Lower lobe of right lung (tissue), 2 donors: ENCODE measurements around the gene PLD5. TPM values are rescaled to one million over a fixed set of nuclear protein-coding genes. Genes with fewer than 3 reads are reported as not detected.

Source experiments
- ATAC-seq, 2 donors: fragments of 200-7000 bp; cut with Tn5 transposase; one replicate each; pipeline ENCODE4 v1.9.1; 2020 to 2022; ENCODE audit warnings: mild to moderate bottlenecking in 2 of 2, moderate library complexity in 2 of 2
- DNase-seq: peaks from one replicate; pipeline ENCODE4 v3.0.0-alpha.2; 2020
- H3K27ac ChIP-seq: fragments of 200-600 bp; one replicate; pipeline ENCODE4 v1.8.0; 2022
- H3K27me3 ChIP-seq: fragments of 200-600 bp; one replicate; pipeline ENCODE4 v1.8.0; 2022; ENCODE audit warnings: low read depth
- H3K36me3 ChIP-seq: fragments of 200-600 bp; one replicate; pipeline ENCODE4 v1.8.0; 2022; ENCODE audit warnings: mild to moderate bottlenecking
- H3K4me1 ChIP-seq: fragments of 200-600 bp; one replicate; pipeline ENCODE4 v1.8.0; 2022
- H3K4me3 ChIP-seq: fragments of 200-600 bp; one replicate; pipeline ENCODE4 v1.8.0; 2022; ENCODE audit warnings: mild to moderate bottlenecking
- H3K9me3 ChIP-seq: fragments of 200-600 bp; one replicate; pipeline ENCODE4 v1.8.0; 2022
- CTCF ChIP-seq: fragments of 200-600 bp; IDR thresholded peaks from one replicate; pipeline ENCODE4 v1.8.0; 2022; ENCODE audit warnings: antibody characterized with exemption, mild to moderate bottlenecking
- intact Hi-C: fragments of 100-400 bp; cut with DNase I; formaldehyde crosslinking; loops from one replicate; pipeline ENCODE4 v1.11.0; 2022
- long read RNA-seq: library from polyadenylated mRNA; unstranded; transcript quantifications from one replicate; pipeline ENCODE4 v2.0.0, GENCODE V29; 2021
- total RNA-seq: library from RNA; stranded (reverse); fragmentation: NEBNext Ultra II Directional; extraction: Animal tissue kit (Norgen Biotek cat#: 25700); gene quantifications from one replicate; pipeline ENCODE4 v1.2.1, GENCODE V29; 2021
- donor health status: DM: no; HTN: yes; CAD: no; lungs with severe emphysema.

PLD5 gene
- 0.21 TPM for total RNA-seq
- long read RNA-seq, partial matches to known transcripts = 0 of 1 reads
- long read RNA-seq, other reads (novel, unspliced or antisense) = 1 of 1 reads

GRCh38 chr1:242524571-242525359, at the start of gene PLD5:
PLD5 (minus strand) TSS chr1:242524697.
- Histone ChIP-seq H3K4me3 (peak within 1 kb of the TSS; percentile 37), H3K27me3 (peaks cover 39% of the 10 kb centered on the region), H3K27ac (no peak within 1 kb of the TSS), H3K4me1 (peaks cover 6% of the 10 kb centered on the region), H3K36me3 (no peaks in the 10 kb centered on the region), H3K9me3 (no peaks in the 10 kb centered on the region)
- TF ChIP-seq CTCF = no peak
- intact Hi-C loops = no loop called here
- ATAC-seq (peak; percentile 51 to 68), DNase-seq (no peak)

GRCh38 chr1:242569867-242570266, 45.4 kb upstream of the PLD5 start:
- TF ChIP-seq CTCF = no peak
- H3K4me1 ChIP-seq = no peaks in the 10 kb centered on the region
- H3K27me3 ChIP-seq = peaks cover 3% of the 10 kb centered on the region
- no peak overlapping the region for H3K27ac ChIP-seq
- ATAC-seq = no peak
- no peaks in the 10 kb centered on the region for H3K36me3 ChIP-seq
- no peaks in the 10 kb centered on the region for H3K9me3 ChIP-seq
- DNase-seq = no peak
- intact Hi-C loops = no loop called here
- no peak overlapping the region for H3K4me3 ChIP-seq

GRCh38 chr1:242568666-242569065, 44.2 kb upstream of the PLD5 start:
- Histone ChIP-seq H3K4me1 (no peaks in the 10 kb centered on the region), H3K4me3 (no peak overlapping the region), H3K27me3 (peaks cover 3% of the 10 kb centered on the region), H3K27ac (no peak overlapping the region), H3K36me3 (no peaks in the 10 kb centered on the region), H3K9me3 (no peaks in the 10 kb centered on the region)
- no peak for TF ChIP-seq CTCF
- no peak for ATAC-seq
- intact Hi-C loops = no loop called here
- DNase-seq = no peak

- TF ChIP-seq CTCF = no peak
- intact Hi-C loops = no loop called here
- Histone ChIP-seq H3K4me1 (no peaks in the 10 kb centered on the region), H3K36me3 (no peaks in the 10 kb centered on the region), H3K27me3 (peaks cover 3% of the 10 kb centered on the region), H3K27ac (no peak overlapping the region), H3K9me3 (no peaks in the 10 kb centered on the region), H3K4me3 (no peak overlapping the region)
- ATAC-seq (no peak), DNase-seq (no peak)
Observed at GRCh38 chr1:242567596-242567995, 43.1 kb upstream of the PLD5 start.

- Histone ChIP-seq H3K4me1 (no peaks in the 10 kb centered on the region), H3K27ac (no peak overlapping the region), H3K9me3 (no peaks in the 10 kb centered on the region), H3K36me3 (no peaks in the 10 kb centered on the region), H3K27me3 (no peaks in the 10 kb centered on the region), H3K4me3 (no peak overlapping the region)
- intact Hi-C loops = no loop called here
- no peak for ATAC-seq
- DNase-seq = no peak
- no peak for TF ChIP-seq CTCF
Observed at GRCh38 chr1:242556759-242557158, 32.3 kb upstream of the PLD5 start.
